H9 (cell line): Measurements from ENCODE around the gene B4GALNT2. TPM values are rescaled to one million over a fixed set of nuclear protein-coding genes. Genes with fewer than 3 reads are reported as not detected.
A peak's percentile ranks its signal among the peaks of the same experiment; 100 is the strongest.

Source experiments
- DNase-seq: peaks from one replicate; pipeline ENCODE4 v3.0.0-alpha.2; 2017
- H2AFZ ChIP-seq: one replicate; pipeline ENCODE4 v1.6.1; 2013; ENCODE audit warnings: mild to moderate bottlenecking, low read length, control low read depth, moderate library complexity
- H2AK5ac ChIP-seq: 2 replicates; pipeline ENCODE4 v1.6.1; 2013; ENCODE audit warnings: low read length, control low read depth, mixed read lengths; ENCODE audit not compliant: insufficient read length
- H2BK120ac ChIP-seq: one replicate; pipeline ENCODE4 v1.6.1; 2013; ENCODE audit warnings: low read depth, mild to moderate bottlenecking, low read length, control low read depth, inconsistent platforms; ENCODE audit not compliant: poor library complexity, severe bottlenecking
- H2BK12ac ChIP-seq: 2 replicates; pipeline ENCODE4 v1.6.1; 2013; ENCODE audit warnings: low read length, control low read depth, mixed read lengths, low read depth; ENCODE audit not compliant: insufficient read length
- H2BK15ac ChIP-seq: 2 replicates; pipeline ENCODE4 v1.6.1; 2013; ENCODE audit warnings: low read depth, low read length, control low read depth
- H2BK20ac ChIP-seq: one replicate; pipeline ENCODE4 v1.6.1; 2013; ENCODE audit warnings: low read depth, mild to moderate bottlenecking, low read length, control low read depth, inconsistent platforms; ENCODE audit not compliant: poor library complexity, severe bottlenecking
- H2BK5ac ChIP-seq: 2 replicates; pipeline ENCODE4 v1.6.1; 2013; ENCODE audit warnings: low read length, control low read depth, mixed read lengths; ENCODE audit not compliant: insufficient read length
- H3K14ac ChIP-seq: 2 replicates; pipeline ENCODE4 v1.6.1; 2013; ENCODE audit warnings: low read length, control low read depth; ENCODE audit not compliant: insufficient read depth
- H3K18ac ChIP-seq: 2 replicates; pipeline ENCODE4 v1.6.1; 2013; ENCODE audit warnings: low read depth, mild to moderate bottlenecking, mixed read lengths, low read length, control low read depth; ENCODE audit not compliant: insufficient read length
- H3K23ac ChIP-seq: 2 replicates; pipeline ENCODE4 v1.6.1; 2013; ENCODE audit warnings: low read length, control low read depth, mixed read lengths, low read depth; ENCODE audit not compliant: insufficient read length
- H3K23me2 ChIP-seq: 2 replicates; pipeline ENCODE4 v1.6.1; 2013; ENCODE audit warnings: low read depth, mild to moderate bottlenecking, mixed read lengths, low read length, control low read depth; ENCODE audit not compliant: insufficient read length, poor library complexity, severe bottlenecking
- H3K27ac ChIP-seq: 2 replicates; pipeline ENCODE4 v1.5.1; 2013; ENCODE audit warnings: low read length, control low read depth, mixed read lengths, low read depth; ENCODE audit not compliant: insufficient read length
- H3K27me3 ChIP-seq: 2 replicates; pipeline ENCODE4 v1.6.1; 2013; ENCODE audit warnings: low read length, control low read depth, inconsistent platforms; ENCODE audit not compliant: insufficient read depth
- H3K4ac ChIP-seq: 2 replicates; pipeline ENCODE4 v1.6.1; 2013; ENCODE audit warnings: low read depth, mild to moderate bottlenecking, control low read depth, inconsistent platforms, low read length, moderate library complexity
- H3K4me1 ChIP-seq: 2 replicates; pipeline ENCODE4 v1.6.1; 2013; ENCODE audit warnings: low read length, control low read depth, inconsistent platforms; ENCODE audit not compliant: insufficient read depth
- H3K4me2 ChIP-seq: 2 replicates; pipeline ENCODE4 v1.6.1; 2013; ENCODE audit warnings: low read length, control low read depth, mixed read lengths; ENCODE audit not compliant: insufficient read length, insufficient read depth
- H3K56ac ChIP-seq: 2 replicates; pipeline ENCODE4 v1.6.1; 2013; ENCODE audit warnings: low read depth, mild to moderate bottlenecking, mixed read lengths, low read length, control low read depth; ENCODE audit not compliant: insufficient read length
- H3K79me1 ChIP-seq: 2 replicates; pipeline ENCODE4 v1.6.1; 2013; ENCODE audit warnings: low read depth, mild to moderate bottlenecking, moderate library complexity, low read length, control low read depth, inconsistent platforms; ENCODE audit not compliant: insufficient read depth, poor library complexity, severe bottlenecking
- H3K79me2 ChIP-seq: 2 replicates; pipeline ENCODE4 v1.6.1; 2013; ENCODE audit warnings: low read length, control low read depth, inconsistent platforms; ENCODE audit not compliant: insufficient read depth
- H3K9ac ChIP-seq: 2 replicates; pipeline ENCODE4 v1.6.1; 2013; ENCODE audit warnings: low read length, control low read depth, mixed read lengths; ENCODE audit not compliant: insufficient read length; ENCODE audit errors: extremely low read depth
- H3K9me3 ChIP-seq: one replicate; pipeline ENCODE4 v1.6.1; 2013; ENCODE audit warnings: low read depth, low read length, inconsistent platforms; ENCODE audit not compliant: control insufficient read depth
- H3T11ph ChIP-seq: one replicate; pipeline ENCODE4 v1.6.1; 2013; ENCODE audit warnings: mild to moderate bottlenecking, low read length, control low read depth, inconsistent platforms
- H4K20me1 ChIP-seq: one replicate; pipeline ENCODE4 v1.6.1; 2013; ENCODE audit not compliant: control insufficient read depth, insufficient read length, insufficient read depth
- H4K5ac ChIP-seq: 2 replicates; pipeline ENCODE4 v1.6.1; 2013; ENCODE audit warnings: low read depth, mild to moderate bottlenecking, mixed read lengths, low read length, control low read depth; ENCODE audit not compliant: insufficient read length
- H4K8ac ChIP-seq: replicated peaks from 2 replicates; pipeline ENCODE4 v1.6.1; 2013; ENCODE audit warnings: low read length, control low read depth, mixed read lengths, low read depth; ENCODE audit not compliant: insufficient read length
- H4K91ac ChIP-seq: 2 replicates; pipeline ENCODE4 v1.6.1; 2013; ENCODE audit warnings: low read depth, mild to moderate bottlenecking, moderate library complexity, mixed read lengths, low read length, control low read depth; ENCODE audit not compliant: insufficient read length
- H3K27ac Mint-ChIP-seq, 3 experiments: 2 replicates in 2 of 3; 3 replicates in 1 of 3; pipeline ENCODE4 v1.8.0; 2020 to 2021; ENCODE audit warnings: mixed read lengths in 3 of 3, mild to moderate bottlenecking in 1 of 3, moderate library complexity in 1 of 3
- H3K27me3 Mint-ChIP-seq: 2 replicates; pipeline ENCODE4 v1.8.0; 2021; ENCODE audit warnings: low read depth, mild to moderate bottlenecking, moderate library complexity, mixed read lengths
- H3K36me3 Mint-ChIP-seq, 3 experiments: 2 replicates in 2 of 3; 3 replicates in 1 of 3; pipeline ENCODE4 v1.8.0; 2020 to 2021; ENCODE audit warnings: low read depth in 3 of 3, mixed read lengths in 3 of 3; ENCODE audit not compliant: insufficient read depth in 1 of 3
- H3K4me1 Mint-ChIP-seq, 2 experiments: 2 replicates each; pipeline ENCODE4 v1.8.0; 2020; ENCODE audit warnings: mixed read lengths in 2 of 2
- H3K4me3 Mint-ChIP-seq, 2 experiments: 2 replicates in 1 of 2; 3 replicates in 1 of 2; pipeline ENCODE4 v1.8.0; 2020 to 2021; ENCODE audit warnings: mild to moderate bottlenecking in 2 of 2, mixed read lengths in 2 of 2, moderate library complexity in 1 of 2
- H3K9me3 Mint-ChIP-seq, 2 experiments: 2 replicates in 1 of 2; 3 replicates in 1 of 2; pipeline ENCODE4 v1.8.0; 2020; ENCODE audit warnings: mild to moderate bottlenecking in 2 of 2, mixed read lengths in 2 of 2, moderate library complexity in 1 of 2
- CTCF ChIP-seq: fragments of 200-600 bp; sonication (generic); conservative IDR thresholded peaks from 3 replicates; pipeline ENCODE4 v1.8.0; 2021; ENCODE audit warnings: antibody characterized with exemption, mild to moderate bottlenecking
- WGBS: extraction: QIAGEN DNeasy Blood & Tissue Kit; methylation state at CpG from one replicate; pipeline ENCODE4 v1.1.7; 2013; ENCODE audit warnings: missing lambda C conversion rate, low lambda C conversion rate, mixed read lengths; ENCODE audit not compliant: insufficient read length; ENCODE audit errors: extremely low coverage; 5-methylcytosine and 5-hydroxymethylcytosine counted together
- total RNA-seq: library from RNA; stranded (reverse); gene quantifications from 2 replicates; pipeline ENCODE4 v1.2.1, GENCODE V29; 2021

Gene B4GALNT2
- total RNA-seq, 1 experiment from 2014 or later = not detected

GRCh38 chr17:49216953-49217650 lies 84.5 kb downstream of the B4GALNT2 start:
- Histone ChIP-seq H4K5ac (no peak overlapping the region), H3K14ac (no peak overlapping the region), H4K91ac (no peak overlapping the region), H3K79me1 (no peaks in the 10 kb centered on the region), H3K4me1 (0 out of 2 replicates have a peak, but pooled peaks cover 2% of the 10 kb centered on the region), H3K9ac (no peak overlapping the region), H2BK120ac (no peak overlapping the region), H3K4ac (no peak overlapping the region), H3K4me2 (no peak overlapping the region), H4K8ac (no peak overlapping the region), H2AK5ac (no peak overlapping the region), H3K56ac (no peak overlapping the region), H2BK12ac (no peak overlapping the region), H3K23ac (no peak overlapping the region), H3K18ac (no peak overlapping the region), H2BK5ac (no peak overlapping the region), H3K9me3 (no peaks in the 10 kb centered on the region), H3K27me3 (no peaks in the 10 kb centered on the region), H3K79me2 (no peaks in the 10 kb centered on the region), H3K23me2 (no peaks in the 10 kb centered on the region), H2BK20ac (no peak overlapping the region), H4K20me1 (no peaks in the 10 kb centered on the region), H3T11ph (no peak overlapping the region), H3K27ac (no peak overlapping the region), H2AFZ (no peak overlapping the region), H2BK15ac (no peak overlapping the region)
- no peak for DNase-seq
- Mint-ChIP-seq H3K4me3 (no peak overlapping the region), H3K27me3 (peaks cover 19% of the 10 kb centered on the region), H3K36me3 (no peaks in the 10 kb centered on the region; a peak in 1 of 7 replicates), H3K27ac (peak overlapping the region in 1 of 3 experiments; percentile 81; a peak in 1 of 7 replicates), H3K4me1 (peaks cover 22 to 27% of the 10 kb centered on the region in 2 experiments), H3K9me3 (no peaks in the 10 kb centered on the region)
- TF ChIP-seq CTCF = no peak
- no CpG with 5 or more reads among the region's 11 CpGs for WGBS
